Activated T-cell treated with anti-CD3 and anti-CD28 coated beads, Interleukin-2, amount 50 U/mL, for 4 hours (primary cell): Measurements from ENCODE around the gene FXYD3. TPM values are rescaled to one million over a fixed set of nuclear protein-coding genes. Genes with fewer than 3 reads are reported as not detected.

Experiments
- ATAC-seq, 2 donors: fragments of 200-7000 bp; cut with Tn5 transposase; one replicate each; pipeline ENCODE4 v1.10.0; 2021
- DNase-seq: peaks from one replicate; pipeline ENCODE4 v3.0.0-alpha.2; 2020
- H3K27me3 Mint-ChIP-seq: one replicate; pipeline ENCODE4 v1.8.0; 2021; ENCODE audit warnings: low read depth, mixed read lengths
- H3K36me3 Mint-ChIP-seq: one replicate; pipeline ENCODE4 v1.8.0; 2022; ENCODE audit warnings: mixed read lengths; ENCODE audit not compliant: insufficient read depth
- H3K4me1 Mint-ChIP-seq: one replicate; pipeline ENCODE4 v1.8.0; 2021; ENCODE audit warnings: low read depth, mixed read lengths
- H3K4me3 Mint-ChIP-seq: one replicate; pipeline ENCODE4 v1.8.0; 2021; ENCODE audit warnings: mild to moderate bottlenecking, moderate library complexity, mixed read lengths
- H3K9me3 Mint-ChIP-seq: one replicate; pipeline ENCODE4 v1.8.0; 2021; ENCODE audit warnings: mixed read lengths
- total RNA-seq, 3 donors: library from RNA; stranded (reverse); gene quantifications; one replicate each; pipeline ENCODE4 v1.2.1, GENCODE V29; 2021

Gene FXYD3
- total RNA-seq, 3 donors from 2014 or later, result 0.23 to 0.63 (median 0.41) TPM

DNA sequence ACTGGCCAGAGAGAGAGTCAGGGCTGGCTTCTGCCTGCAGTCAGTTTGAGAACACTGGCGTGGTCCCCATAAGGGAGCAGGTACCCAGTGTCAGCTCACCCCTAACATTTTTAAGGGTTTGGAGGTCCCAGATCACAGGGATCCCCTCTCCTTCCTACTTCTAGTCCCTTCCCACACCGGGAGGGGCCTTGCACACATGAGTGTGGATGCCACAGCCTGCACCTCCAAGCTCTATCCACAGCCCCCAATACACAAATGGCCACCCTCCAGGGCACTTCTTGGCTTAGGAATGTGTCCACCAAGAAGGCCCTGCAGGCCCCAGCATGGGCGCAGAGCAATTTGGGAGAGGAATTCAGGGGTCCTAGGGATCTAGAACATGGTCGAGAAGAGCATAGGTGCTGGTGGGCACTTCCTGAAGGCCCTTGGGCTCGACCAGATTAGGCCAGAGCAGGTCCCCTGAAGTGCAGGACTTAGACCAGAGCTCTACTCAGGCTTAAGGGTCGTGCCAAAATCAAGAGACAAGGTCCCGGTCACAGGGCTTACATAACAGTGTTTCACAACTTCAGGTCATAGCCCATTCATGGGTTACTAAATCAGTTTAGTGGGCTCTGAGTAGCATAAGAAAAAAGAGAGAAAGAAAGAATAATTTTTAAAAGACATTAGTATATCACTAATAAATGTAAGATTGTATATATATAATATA is 54.9 kb downstream of the FXYD3 start:
- no peak for ATAC-seq
- Mint-ChIP-seq H3K9me3 (peaks cover 11% of the 10 kb centered on the region), H3K4me3 (no peak overlapping the region), H3K4me1 (peaks cover 42% of the 10 kb centered on the region), H3K36me3 (peaks cover 30% of the 10 kb centered on the region), H3K27me3 (no peaks in the 10 kb centered on the region)
- no peak for DNase-seq

DNA sequence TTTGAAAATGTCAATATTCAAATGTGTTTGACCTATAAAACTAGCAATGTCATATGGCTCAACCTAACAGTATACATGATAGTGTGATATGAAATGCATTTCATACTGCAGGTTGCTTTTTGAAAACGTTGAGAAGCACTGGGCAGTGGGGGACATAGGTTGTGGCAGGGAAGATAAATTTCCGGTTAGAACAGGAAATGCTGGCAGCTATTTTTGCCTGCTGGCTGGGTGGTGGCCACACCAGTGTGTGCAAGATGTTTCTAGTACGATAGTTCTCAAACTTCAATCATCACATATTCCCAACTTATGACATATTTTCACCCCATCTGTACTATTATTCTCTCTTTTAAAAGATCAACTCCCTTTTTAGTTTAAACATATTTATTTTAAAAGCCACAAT is 56.1 kb downstream of the FXYD3 start:
- Mint-ChIP-seq H3K4me1 (peaks cover 42% of the 10 kb centered on the region), H3K27me3 (no peaks in the 10 kb centered on the region), H3K4me3 (no peak overlapping the region), H3K36me3 (peaks cover 18% of the 10 kb centered on the region), H3K9me3 (no peaks in the 10 kb centered on the region)
- ATAC-seq (no peak), DNase-seq (no peak)

Other genes starting within 250 kb of the FXYD3 start
- 1 to 10 TPM; 4.7 to 6.1 (median 4.8) TPM for gene ZNF30, start 188.9 kb upstream of the FXYD3 start, total RNA-seq
- 1 to 10 TPM; 2.4 to 2.6 (median 2.6) TPM for gene ZNF792, start 151.6 kb upstream of the FXYD3 start, total RNA-seq
- 100 to 1,000 TPM; 162 to 192 (median 170) TPM for gene GRAMD1A, start 115.5 kb upstream of the FXYD3 start, total RNA-seq
- 1 to 10 TPM; 1.1 to 2.3 (median 1.2) TPM for gene SCN1B, start 85.4 kb upstream of the FXYD3 start, total RNA-seq
- under 1 TPM in 2 of 3 donors, not detected in 1; 0.26 to 0.38 TPM for gene HPN, start 74.1 kb upstream of the FXYD3 start, total RNA-seq
- gene LGI4, start 19.2 kb downstream of the FXYD3 start, total RNA-seq, result under 1 TPM in 1 of 3 donors, not detected in 2; 0.14 TPM
- gene FXYD1, start 23.0 kb downstream of the FXYD3 start, total RNA-seq, result 1 to 10 TPM in 2 of 3 donors, under 1 TPM in 1; 0.95 to 1.6 (median 1.4) TPM
- under 1 TPM in 1 of 3 donors, not detected in 2; 0.48 TPM for gene FXYD7, start 27.4 kb downstream of the FXYD3 start, total RNA-seq
- gene FXYD5, start 38.9 kb downstream of the FXYD3 start, total RNA-seq, result 100 to 1,000 TPM; 363 to 466 (median 421) TPM
- gene FAM187B, start 112.9 kb downstream of the FXYD3 start, total RNA-seq, result not detected
- gene LSR, start 133.2 kb downstream of the FXYD3 start, total RNA-seq, result 10 to 100 TPM; 14.0 to 18.7 (median 17.1) TPM
- gene USF2, start 153.1 kb downstream of the FXYD3 start, total RNA-seq, result 100 to 1,000 TPM; 130 to 145 (median 144) TPM
- under 1 TPM; 0.58 to 0.81 (median 0.60) TPM for gene HAMP, start 166.7 kb downstream of the FXYD3 start, total RNA-seq
- gene MAG, start 176.3 kb downstream of the FXYD3 start, total RNA-seq, result under 1 TPM in 1 of 3 donors, not detected in 2; 0.29 TPM
- gene CD22, start 213.4 kb downstream of the FXYD3 start, total RNA-seq, result 1 to 10 TPM; 1.3 to 5.2 (median 1.4) TPM
- not detected for gene FFAR1, start 232.1 kb downstream of the FXYD3 start, total RNA-seq
- under 1 TPM; 0.30 to 0.91 (median 0.61) TPM for gene FFAR3, start 242.6 kb downstream of the FXYD3 start, total RNA-seq